Measurements from ENCODE around the gene ADGRD1.

The ADGRD1 gene

DNA sequence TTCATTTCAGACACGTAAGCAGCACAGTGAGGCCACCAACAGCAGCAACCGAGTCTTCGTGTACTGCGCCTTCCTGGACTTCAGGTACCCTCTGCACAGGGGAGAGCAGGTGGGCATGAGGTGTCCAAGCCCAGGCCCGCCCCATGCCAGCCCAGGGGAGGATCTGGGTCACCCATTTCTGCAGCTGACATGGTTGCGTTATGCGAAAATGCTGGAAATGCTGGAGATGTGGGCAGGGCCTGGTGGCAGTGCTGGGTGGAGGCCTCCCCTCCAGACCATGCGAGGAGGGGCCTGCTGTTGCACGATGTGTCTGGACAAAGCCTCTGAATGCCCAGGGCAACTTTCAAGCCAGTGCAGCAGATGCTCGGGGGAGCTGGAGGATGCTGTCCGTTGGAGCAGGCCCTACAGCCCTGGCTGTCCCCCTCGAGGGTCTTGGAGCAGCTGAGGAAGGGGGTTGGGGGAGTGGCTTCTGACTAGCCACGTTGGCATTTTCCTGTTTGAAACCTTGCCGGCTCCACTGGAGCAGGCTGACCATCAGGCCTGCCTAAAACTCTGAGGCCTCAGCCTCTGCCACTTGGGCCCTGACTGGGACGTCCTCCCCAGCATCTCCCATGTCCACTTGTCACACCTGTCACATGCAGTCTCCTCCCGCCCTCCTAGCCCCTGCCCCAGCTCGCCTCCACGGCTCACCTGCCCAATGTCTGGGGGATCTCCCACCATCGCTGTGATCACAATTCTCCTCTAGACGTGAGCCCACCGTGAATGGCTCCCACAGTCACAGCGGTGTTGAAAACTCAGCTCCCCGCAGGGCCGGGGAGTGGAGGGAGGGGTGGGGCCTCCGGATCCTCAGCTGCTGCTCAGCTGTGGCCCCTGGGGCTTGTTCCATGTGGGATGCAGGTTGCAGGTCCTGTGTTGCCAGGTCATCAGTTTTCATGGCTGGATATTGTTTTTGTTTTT lies 123.4 kb downstream of the ADGRD1 start:
- no peak for DNase-seq

DNA sequence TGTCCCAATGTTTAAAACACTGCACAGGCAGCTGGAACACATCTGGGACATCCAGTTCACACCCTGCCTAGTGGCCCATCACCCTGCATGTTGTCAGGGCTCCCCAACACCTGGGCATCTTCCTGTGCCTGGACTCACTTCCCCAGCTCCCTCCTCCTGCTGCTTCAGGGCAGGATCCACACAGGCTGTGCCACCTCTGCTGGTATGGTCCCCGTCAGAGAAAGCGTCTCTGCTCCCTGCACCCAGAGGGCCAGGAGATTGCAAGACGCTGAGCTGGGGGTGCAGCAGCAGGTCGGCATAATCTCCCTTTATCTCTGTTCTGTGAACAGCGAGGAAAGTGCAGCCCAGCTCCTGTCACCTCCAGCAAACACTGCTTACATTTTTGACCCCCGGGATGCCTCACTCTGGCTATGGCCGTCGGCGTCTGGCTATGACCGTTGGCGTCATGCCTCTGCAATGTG lies 124.3 kb downstream of the ADGRD1 start:
- DNase-seq: no peak

DNA sequence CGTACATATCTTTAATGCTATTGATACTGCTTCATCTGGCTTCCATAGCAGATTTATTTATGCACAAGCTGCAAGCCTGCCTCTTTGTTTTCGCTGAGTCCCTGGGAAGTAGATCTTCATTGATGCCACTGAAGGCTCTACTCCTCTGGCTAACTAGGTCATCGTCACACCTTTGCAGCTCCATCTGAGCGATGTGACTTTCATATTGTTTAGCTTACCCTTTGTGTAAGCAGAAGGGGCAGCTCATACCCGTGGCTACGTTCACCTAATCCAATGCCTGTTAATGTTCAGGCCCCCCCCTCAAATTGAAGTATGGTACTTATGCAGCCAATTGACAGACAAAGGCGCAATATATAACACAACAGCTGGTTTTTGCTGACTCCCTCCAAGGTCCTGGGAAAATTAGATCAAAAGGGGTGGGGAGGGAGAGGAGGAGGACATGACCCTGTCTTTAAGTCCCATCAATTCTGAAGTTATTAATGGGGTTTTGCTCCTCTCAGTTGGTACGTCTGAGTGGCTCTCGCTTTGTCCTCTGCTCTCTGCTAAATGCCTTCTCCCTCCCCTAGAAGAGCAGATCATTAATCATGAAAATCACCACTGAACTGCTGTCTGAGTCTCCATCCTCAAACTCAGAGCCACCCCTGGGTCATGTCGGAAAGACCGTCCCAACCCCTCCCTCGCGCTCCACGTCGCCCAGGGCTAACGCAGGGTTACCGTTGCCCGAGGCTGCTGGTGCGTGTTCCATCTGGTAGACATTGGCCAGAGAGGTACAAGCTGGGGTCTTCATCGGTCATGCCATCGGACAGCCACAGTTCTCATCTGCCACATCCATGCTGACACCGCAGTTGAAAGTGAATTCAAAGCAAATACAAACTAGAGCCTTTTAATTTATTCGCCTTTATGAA lies 128.8 kb downstream of the ADGRD1 start:
- no peak for DNase-seq

DNA sequence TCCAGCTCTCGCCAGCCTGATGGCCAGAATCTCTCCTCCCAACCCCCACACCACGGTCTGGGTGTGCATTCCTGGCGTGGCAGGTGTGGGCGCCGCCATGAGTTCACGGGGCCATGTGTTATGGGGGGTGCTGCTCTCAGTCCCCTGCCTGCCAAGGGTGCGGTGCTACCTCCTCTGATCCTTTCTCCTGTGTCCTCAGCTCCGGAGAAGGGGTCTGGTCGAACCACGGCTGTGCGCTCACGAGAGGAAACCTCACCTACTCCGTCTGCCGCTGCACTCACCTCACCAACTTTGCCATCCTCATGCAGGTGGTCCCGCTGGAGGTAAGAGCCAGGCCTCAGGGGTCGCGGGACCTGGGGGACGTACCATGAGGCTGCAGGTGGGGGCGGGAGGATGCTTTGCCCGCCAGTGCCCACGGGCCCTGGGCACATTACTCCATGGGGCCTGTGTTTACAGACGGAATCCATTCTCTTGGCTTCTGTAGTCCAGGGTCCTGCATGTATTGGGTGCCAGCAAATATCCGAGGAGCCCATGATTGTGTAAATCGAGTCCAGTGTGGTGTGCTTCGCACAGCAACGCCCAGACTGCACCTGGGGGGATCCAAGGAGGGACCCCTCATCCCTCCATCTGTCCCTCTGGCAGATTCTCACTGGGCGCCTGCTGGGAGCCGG lies 130.8 kb downstream of the ADGRD1 start:
- DNase-seq: no peak

DNA sequence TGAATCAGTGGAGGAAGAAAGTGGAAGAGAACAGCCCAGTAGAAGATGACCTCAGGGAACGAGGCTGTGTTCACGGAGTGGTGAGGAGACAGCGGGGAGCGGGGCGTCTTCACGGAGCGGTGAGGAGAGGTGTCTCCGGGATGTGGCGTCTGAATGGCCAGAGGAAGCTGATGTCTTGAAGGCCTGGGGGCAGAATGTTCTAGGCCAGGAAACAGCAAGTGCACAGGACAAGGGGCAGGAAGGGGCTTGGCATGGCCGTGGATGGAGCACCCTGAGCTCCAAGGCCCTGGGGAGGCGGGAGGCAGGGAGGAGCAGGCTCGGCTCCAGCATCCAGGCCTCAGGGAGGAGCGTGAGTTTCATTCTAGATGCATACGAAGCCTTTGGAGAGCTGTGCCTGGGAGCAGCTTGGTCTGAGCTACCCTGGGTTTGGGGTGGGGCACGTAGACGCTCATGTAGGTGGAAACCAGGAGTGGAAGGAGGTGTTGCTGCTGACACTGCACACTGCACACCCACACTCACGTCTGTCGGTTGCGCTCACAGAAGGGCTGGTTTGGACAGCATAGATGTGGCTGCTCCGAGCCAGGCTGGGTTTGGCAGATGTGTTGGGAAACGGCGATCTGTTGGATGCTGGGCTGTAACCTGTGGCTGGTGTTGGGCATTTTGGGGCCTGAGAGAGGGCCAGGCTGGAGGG lies 131.6 kb downstream of the ADGRD1 start:
- no peak for DNase-seq

DNA sequence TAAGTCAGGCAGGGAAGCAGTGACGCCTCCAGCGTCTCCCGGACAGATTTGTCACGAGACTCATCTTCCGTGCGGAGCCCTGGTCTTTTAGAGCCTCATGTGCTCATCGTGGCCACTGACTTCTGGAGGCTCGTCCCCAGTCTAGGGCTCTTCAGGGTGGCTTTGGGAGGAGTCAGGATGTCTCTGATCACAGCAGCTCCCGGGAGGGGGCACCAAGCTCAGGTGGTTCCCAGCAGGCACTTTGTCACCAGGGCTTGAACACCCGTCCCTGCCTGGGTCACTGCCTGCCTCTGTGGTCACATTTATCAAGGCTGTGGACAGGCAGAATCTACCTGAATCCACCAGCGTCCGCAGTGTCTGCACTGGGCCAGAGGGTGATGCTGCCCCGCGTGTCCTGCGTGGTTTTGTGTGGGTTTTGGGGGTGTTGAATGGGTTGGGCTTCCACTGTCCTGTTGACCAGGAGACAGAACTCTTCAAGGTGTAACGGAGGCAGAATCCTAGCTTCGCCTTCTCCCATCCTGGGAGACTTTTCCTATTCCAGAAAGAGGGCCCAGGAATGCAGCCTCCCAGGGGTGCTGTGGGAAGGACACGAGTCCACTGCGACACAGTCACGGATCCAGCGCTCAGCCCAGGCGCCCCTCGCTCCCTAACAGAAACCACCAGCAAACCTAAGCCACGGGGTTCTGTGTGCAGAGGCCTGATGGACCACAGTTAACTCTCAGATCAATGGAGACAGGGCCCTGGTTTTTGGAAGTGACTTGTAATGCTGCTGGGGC lies 132.3 kb downstream of the ADGRD1 start:
- no peak for DNase-seq

DNA sequence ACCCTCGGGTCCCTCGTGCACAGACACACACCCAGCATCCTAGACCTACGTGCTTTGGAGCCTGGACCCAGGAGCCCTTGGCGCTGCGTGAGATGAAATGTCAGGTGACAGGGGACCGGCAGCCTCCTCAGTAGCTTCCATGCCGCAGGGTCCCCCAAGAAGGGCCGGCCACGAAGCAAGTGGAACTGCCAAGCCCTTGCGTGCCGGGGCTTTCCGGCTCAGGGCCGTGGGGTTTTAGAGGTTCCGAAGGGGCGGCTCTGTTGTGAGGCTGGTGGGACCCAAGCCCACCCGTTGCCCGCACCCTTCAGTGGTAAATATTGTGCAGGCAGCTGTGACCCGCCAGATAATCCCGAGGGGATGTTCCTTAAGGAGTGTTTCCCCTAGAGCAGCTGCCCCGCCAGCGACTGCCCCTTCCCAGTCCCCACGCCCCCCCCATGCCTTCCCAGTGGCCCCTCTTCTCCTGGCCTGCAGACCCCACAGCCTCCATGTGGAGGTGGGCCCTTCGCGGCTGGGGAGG lies 133.7 kb downstream of the ADGRD1 start:
- DNase-seq: no peak

DNA sequence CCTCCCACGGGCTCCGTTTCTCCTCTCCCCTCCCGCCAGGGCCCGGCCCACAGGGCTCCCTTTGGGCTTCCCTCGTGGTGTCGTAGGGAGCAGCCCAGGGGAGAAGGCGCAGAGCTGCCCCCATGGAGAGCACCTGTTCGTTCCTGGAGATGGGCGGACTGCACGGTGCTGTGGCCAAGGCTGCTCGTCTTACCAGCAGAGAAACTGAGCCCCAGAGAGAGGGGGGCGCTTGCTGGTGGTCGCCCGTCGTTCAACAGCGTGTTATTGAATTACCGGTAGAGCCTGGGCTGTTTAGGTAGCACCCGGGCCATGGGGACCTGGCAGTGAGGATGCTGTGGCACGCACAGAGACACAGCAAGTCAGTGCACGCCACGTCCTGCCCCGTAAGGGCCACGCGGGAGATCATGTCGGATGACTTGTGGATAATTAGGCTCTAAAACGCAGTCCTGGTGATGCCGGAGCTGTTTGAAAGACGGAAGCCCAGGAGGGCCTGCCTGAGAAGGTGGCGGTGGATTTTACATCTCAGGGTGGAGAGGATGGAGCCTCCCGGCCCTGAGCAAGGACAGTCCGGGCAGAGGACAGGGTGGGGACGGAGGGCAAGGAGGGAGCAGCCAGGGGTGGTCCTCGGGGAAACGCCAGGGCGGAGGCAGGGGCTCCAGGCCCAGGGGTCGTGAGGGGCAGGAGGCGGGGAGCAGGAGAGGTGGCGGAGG lies 134.4 kb downstream of the ADGRD1 start:
- DNase-seq: no peak

DNA sequence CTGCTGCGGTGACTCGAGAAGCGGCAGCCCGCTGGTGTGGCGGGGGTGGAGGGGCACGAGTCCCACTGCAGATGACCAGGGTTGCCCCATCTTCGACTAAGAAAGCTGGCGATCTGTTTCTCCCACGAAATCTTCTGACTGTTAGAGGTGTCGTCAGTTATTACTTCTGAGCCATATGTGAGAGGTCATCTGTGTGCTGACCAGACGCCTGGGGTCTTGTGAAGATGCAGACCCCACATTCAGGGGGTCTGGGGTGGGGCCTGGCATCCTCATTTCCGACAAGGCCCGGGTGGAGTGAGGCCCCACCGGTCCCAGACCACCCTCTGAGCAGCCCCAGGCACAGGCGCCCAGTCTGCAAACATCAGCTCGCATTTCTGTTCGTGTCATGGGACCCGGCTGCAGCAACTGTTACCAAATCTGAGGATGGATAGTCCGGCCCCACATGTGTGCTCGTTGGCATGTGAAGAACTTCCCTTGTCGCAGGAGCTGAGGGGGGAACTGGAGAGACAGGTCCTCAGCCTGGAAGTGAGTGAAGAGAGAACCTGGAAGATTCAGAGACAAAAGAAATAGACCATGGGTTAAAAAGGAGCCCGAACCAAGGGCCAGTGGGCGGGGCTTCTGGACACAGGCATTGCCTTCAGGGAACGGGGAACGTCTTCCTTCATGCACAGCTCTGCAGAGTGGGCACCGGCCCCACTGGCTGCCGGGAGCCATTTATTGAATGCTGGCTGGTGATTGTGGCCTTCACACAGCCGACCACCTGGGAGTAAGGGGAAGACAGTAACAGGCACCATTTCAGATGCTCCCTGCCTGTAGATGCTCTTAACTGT lies 135.2 kb downstream of the ADGRD1 start:
- DNase-seq: no peak

DNA sequence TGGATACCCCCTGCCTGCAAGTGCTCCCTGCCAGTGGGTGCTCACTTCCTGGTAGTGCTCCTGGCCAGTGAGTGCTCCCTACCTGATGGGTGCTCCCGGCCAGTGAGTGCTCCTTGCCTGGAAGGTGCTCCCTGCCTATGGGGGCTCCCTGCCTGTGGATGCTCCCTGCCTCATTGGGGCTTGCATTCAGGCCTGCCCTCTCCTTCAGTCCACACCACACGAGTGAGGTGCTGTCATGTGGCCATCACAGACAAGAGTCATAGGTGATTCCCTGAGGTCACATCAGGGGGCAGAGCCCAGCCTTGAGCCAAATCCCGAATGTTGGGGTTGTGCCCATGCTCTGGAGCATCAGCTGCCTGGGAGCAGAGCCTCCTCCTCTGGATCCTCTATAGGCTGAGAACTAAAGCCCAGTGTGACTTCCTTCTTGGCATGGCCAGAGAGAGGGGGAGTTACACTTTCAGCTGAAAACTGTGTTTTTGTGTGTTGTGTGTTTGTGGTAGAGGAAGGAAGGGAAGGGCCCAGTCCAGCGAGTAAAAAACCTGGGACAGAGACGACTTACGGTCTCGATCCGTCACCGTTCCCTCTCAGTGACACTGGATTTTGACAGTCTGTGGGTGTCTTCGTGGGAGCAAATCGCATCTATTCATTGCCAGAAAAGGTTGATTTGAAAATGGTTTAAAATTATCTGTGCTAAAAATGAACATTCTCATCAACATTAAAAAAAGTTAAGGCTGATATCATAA lies 136.0 kb downstream of the ADGRD1 start:
- DNase-seq: no peak

DNA sequence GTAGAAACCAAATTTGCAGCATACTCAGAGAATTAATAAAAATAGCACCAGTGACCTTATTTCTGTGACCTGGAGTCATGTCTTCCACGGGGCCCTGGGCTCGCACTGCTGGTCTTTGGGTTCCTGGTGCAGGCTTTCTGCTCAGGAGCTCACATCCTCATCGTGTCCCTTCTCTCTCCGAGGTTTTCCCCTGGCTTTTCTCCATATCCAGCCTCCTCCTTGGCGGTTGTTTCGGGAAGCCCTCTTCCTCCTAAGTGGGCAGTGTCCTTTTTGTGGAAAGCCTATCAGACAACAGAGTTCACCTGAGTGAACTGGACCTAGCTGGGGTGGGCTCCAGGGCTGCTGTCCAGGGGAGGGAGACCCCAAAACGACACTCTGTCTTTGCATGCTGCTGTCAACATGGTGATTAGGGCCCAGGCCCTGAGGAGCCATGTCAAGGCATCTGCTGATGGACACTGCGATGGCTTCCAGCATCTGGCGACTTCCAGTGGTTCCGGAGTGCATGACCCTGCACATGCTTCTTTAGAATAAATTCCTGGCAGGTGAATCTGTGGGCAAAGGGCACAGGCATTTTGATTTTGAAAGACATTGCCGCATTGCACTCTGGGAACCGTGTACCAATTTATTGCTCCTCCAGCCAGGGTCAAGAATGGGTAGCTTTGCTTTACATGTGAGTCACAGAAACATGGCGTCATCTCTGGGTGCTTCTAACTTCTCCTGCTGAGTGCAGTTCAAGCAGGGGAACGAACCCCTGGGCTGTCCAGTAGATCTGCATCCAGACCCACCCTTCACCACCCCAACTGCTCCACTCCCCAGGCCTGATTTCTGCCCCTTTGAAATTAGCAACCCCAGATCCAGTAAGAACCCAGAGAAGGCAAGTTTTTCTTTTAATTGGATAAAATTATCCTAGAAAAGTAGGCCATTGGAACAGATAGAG lies 136.8 kb downstream of the ADGRD1 start:
- no peak for DNase-seq

DNA sequence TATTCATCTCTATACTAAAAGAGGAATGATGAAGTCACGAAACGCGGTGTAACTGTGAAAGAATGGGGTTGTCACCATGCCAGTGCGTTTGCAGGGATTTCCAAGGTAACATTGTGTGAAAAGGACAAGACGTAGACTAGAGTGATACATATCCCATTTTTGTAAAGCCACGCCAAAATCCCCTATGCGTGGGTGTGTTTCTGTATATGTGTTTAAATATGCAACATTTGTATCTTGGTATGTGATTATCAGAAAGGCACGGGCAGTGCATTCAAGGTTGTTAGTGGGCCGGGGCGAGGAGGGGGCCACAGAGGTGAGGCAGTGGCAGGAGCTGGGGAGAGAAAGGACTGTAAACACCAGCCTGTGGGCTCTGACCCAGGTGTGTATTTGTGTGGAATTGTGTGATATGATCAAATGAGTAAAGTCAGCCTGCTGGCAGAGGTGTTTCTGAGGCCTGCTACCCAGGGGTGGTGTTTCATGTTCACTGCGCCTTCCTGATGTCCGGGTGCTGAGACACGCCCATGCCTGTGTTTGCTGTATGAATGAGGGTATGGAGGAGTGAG lies 137.8 kb downstream of the ADGRD1 start:
- DNase-seq: no peak

DNA sequence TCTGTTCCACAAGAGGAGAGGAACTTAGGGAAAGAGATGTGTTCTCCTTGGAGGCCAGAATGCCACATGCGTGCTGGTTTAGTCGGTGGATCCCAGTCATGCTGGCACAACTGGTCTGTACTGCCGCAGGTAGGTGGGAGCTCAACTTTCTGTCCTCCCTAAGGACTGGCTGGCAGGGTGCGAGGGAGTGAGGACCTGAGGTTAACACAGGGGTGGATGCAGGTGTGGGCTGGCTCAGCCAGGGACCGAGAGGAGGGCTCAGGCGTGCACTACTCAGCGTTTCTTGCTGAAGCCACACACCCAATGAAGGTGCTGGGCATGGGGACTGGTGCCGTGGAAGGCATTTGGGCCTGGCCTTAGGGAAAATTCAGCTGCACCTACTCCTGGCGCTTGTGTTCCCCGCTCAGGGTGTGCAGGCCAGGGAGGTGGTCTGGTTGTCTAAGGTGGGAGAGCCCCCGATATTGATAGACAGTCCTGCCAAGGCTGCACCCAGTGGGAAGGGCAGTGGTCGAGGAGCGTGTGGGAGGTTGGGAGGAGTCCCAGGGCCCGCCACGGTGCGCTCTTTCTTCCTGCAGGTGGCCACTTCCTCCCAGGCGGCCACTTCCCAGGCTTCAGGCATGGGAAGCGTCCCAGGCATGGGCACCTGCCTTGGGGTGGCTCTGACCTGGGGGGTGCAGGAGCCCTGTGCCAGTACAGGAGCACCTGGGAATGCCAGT lies 138.4 kb downstream of the ADGRD1 start:
- no peak for DNase-seq

DNA sequence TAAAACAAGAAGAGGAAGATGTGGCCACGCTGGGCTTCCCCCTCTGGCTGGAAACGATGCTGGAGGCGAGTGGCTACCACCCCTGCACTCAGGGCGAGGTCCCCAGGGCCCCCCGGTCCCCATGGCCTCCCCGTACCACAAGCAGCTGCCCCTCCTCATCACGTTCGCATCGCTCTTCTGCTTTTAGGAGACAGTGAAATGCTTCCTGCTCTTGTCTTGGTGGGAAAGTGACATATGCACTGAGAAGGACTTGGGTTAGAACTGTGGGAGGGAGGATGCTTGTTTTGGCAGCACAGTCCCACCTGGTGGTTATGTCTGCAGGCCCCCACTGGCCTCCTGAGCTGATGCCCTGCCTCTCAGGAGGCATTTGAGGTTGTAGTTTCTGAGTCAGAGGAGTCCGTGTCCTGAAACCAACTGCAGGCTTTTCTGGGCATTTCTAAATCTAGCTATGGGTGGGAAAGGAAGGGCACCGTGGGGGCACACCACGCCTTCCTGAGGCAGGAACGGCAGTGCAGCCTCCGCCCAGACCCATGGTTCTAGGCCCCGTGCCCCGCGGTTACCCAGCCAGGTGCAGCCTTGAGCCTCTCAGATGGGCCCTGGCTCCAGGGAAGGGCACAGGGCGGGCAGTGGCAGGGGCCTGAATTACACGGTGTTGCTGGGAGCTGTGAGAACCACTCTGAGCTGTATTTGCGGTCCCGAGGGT lies 139.3 kb downstream of the ADGRD1 start:
- no peak for DNase-seq

DNA sequence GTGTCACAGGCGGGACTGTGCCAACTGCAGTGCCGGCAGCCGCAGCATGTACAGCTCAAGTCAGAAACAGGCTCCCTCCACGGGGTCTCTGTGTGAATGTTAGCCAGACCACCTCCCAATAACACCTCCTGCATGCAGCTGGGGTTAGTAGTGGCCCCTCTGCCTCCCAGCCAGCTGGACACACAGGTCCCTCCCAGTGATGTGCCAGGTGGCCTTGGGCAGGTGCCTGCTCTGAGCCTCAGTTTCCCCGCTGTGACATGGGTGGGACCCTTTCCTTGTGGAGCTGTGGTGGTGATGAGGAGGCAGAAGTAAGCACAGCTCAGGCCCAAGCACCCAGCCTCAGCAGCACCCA lies 139.9 kb downstream of the ADGRD1 start:
- DNase-seq: no peak

Measured in NCI-H1092 (cell line).